Right cardiac atrium (tissue), 5 donors: ENCODE results near the gene SSTR5. TPM values are rescaled to one million over a fixed set of nuclear protein-coding genes. Genes with fewer than 3 reads are reported as not detected.

Source experiments
- ATAC-seq, 2 donors: fragments of 200-7000 bp; cut with Tn5 transposase; one replicate each; pipeline versions ENCODE4 v1.8.0 to v1.9.1; 2020; ENCODE audit warnings: moderate library complexity in 2 of 2, mild to moderate bottlenecking in 1 of 2
- DNase-seq, 3 donors: peaks; one replicate each; pipeline ENCODE4 v3.0.0-alpha.2; 2020
- H3K27ac ChIP-seq: one replicate; pipeline ENCODE4 v1.5.1; 2013; ENCODE audit warnings: mild to moderate bottlenecking, low read length, control low read depth, moderate library complexity
- H3K27me3 ChIP-seq: one replicate; pipeline ENCODE4 v1.6.1; 2013; ENCODE audit not compliant: control insufficient read depth, insufficient read depth
- H3K4me1 ChIP-seq: one replicate; pipeline ENCODE4 v1.6.1; 2013; ENCODE audit warnings: low read length; ENCODE audit not compliant: control insufficient read depth, insufficient read depth
- H3K4me3 ChIP-seq: one replicate; pipeline ENCODE4 v1.5.1; 2013; ENCODE audit warnings: low read length, control low read depth
- H3K9me3 ChIP-seq: one replicate; pipeline ENCODE4 v1.6.1; 2013; ENCODE audit warnings: low read length; ENCODE audit not compliant: control insufficient read depth
- WGBS: extraction: QIAGEN DNeasy Blood & Tissue Kit; methylation state at CpG from one replicate; pipeline ENCODE4 v1.1.7; 2013; 5-methylcytosine and 5-hydroxymethylcytosine counted together
- intact Hi-C, 4 donors: fragments of 100-400 bp; cut with DNase I; formaldehyde crosslinking; loops; one replicate each; pipeline versions ENCODE4 v1.11.0 to v1.14.0; 2022 to 2023
- polyA plus RNA-seq: library from polyadenylated mRNA; stranded (reverse); fragments of 200-250 nt; gene quantifications from one replicate; pipeline ENCODE4 v1.2.3, GENCODE V29; 2013
- total RNA-seq, 4 donors: library from RNA; stranded (reverse); fragmentation: NEBNext Ultra II Directional; extraction: Animal tissue kit (Norgen Biotek cat#: 25700); gene quantifications; one replicate each; pipeline ENCODE4 v1.2.1, GENCODE V29; 2021
- donor health status: healthy with polysubstance abuse.
- donor health status: DM: no; HTN: yes; CAD: no.
- donor health status: DM: no; HTN: no; CAD: no.
- donor health status: DM: no; HTN: yes; CAD: no; lungs with severe emphysema.
- donor health status: DM: yes; HTN: yes; CAD: no.

SSTR5 gene
- total and polyA plus RNA-seq, 5 donors, result 7.7 to 35.3 (median 17.7) TPM

GRCh38 chr16:1040346-1040745, 32.2 kb upstream of the SSTR5 start:
- intact Hi-C loops, result no loop called here
- Histone ChIP-seq H3K4me3 (no peak overlapping the region), H3K27me3 (no peaks in the 10 kb centered on the region), H3K4me1 (no peaks in the 10 kb centered on the region), H3K9me3 (peaks cover 4% of the 10 kb centered on the region), H3K27ac (no peak overlapping the region)
- DNase-seq, result peak in 1 of 3 donors; percentile 30
- no peak for ATAC-seq
- 91% methylated on average over 29 of the region's 29 CpGs for WGBS

- 92% methylated on average over 15 of the region's 15 CpGs for WGBS
- Histone ChIP-seq H3K27me3 (no peaks in the 10 kb centered on the region), H3K9me3 (peaks cover 4% of the 10 kb centered on the region), H3K4me3 (no peak overlapping the region), H3K27ac (no peak overlapping the region), H3K4me1 (no peaks in the 10 kb centered on the region)
- DNase-seq, result peak in 1 of 3 donors; percentile 4
- intact Hi-C loops, result no loop called here
- ATAC-seq, result no peak
Observed at GRCh38 chr16:1042049-1042744, 30.4 kb upstream of the SSTR5 start.

GRCh38 chr16:1042866-1043265, 29.7 kb upstream of the SSTR5 start:
- 46% methylated on average over 19 of the region's 19 CpGs for WGBS
- Histone ChIP-seq H3K4me1 (no peaks in the 10 kb centered on the region), H3K27me3 (no peaks in the 10 kb centered on the region), H3K4me3 (no peak overlapping the region), H3K9me3 (peaks cover 4% of the 10 kb centered on the region), H3K27ac (no peak overlapping the region)
- no peak for ATAC-seq
- peak in 1 of 3 donors; percentile 57 for DNase-seq
- intact Hi-C loops, result no loop called here

GRCh38 chr16:1043881-1044451, 28.6 kb upstream of the SSTR5 start:
- intact Hi-C loops, result no loop called here
- no peaks in the 10 kb centered on the region for H3K27me3 ChIP-seq
- DNase-seq, result peak in 1 of 3 donors; percentile 55
- no peak overlapping the region for H3K27ac ChIP-seq
- WGBS, result 28% methylated on average over 40 of the region's 40 CpGs
- no peaks in the 10 kb centered on the region for H3K4me1 ChIP-seq
- no peak for ATAC-seq
- peaks cover 4% of the 10 kb centered on the region for H3K9me3 ChIP-seq
- H3K4me3 ChIP-seq, result no peak overlapping the region

- no peak overlapping the region for H3K4me3 ChIP-seq
- intact Hi-C loops, result no loop called here
- ATAC-seq, result peak; percentile 6 to 24
- peaks cover 4% of the 10 kb centered on the region for H3K9me3 ChIP-seq
- H3K27ac ChIP-seq, result no peak overlapping the region
- no peaks in the 10 kb centered on the region for H3K27me3 ChIP-seq
- H3K4me1 ChIP-seq, result no peaks in the 10 kb centered on the region
- WGBS, result 53% methylated on average over 43 of the region's 43 CpGs
- DNase-seq, result peak in 1 of 3 donors; percentile 69
Observed at GRCh38 chr16:1044460-1045309, 27.9 kb upstream of the SSTR5 start.

GRCh38 chr16:1045310-1045992, 27.1 kb upstream of the SSTR5 start:
- Histone ChIP-seq H3K4me3 (no peak overlapping the region), H3K4me1 (no peaks in the 10 kb centered on the region), H3K27ac (no peak overlapping the region), H3K27me3 (no peaks in the 10 kb centered on the region), H3K9me3 (peaks cover 4% of the 10 kb centered on the region)
- 46% methylated on average over 38 of the region's 38 CpGs for WGBS
- DNase-seq, result peak in 2 of 3 donors; percentile 51 to 85
- intact Hi-C loops, result no loop called here
- peak; percentile 37 to 38 for ATAC-seq

- 77% methylated on average over 49 of the region's 49 CpGs for WGBS
- H3K9me3 ChIP-seq, result peaks cover 4% of the 10 kb centered on the region
- no peaks in the 10 kb centered on the region for H3K4me1 ChIP-seq
- no peak overlapping the region for H3K4me3 ChIP-seq
- intact Hi-C loops, result no loop called here
- H3K27me3 ChIP-seq, result no peaks in the 10 kb centered on the region
- H3K27ac ChIP-seq, result no peak overlapping the region
- DNase-seq, result peak in 1 of 3 donors; percentile 69
- no peak for ATAC-seq
Observed at GRCh38 chr16:1045993-1046911, 26.3 kb upstream of the SSTR5 start.

GRCh38 chr16:1047123-1047522, 25.4 kb upstream of the SSTR5 start:
- Histone ChIP-seq H3K4me1 (no peaks in the 10 kb centered on the region), H3K4me3 (no peak overlapping the region), H3K9me3 (no peaks in the 10 kb centered on the region), H3K27ac (no peak overlapping the region), H3K27me3 (no peaks in the 10 kb centered on the region)
- intact Hi-C loops, result no loop called here
- 87% methylated on average over 9 of the region's 9 CpGs for WGBS
- DNase-seq (peak in 1 of 3 donors; percentile 50), ATAC-seq (no peak)

GRCh38 chr16:1047801-1048200, 24.7 kb upstream of the SSTR5 start:
- Histone ChIP-seq H3K27ac (no peak overlapping the region), H3K4me1 (no peaks in the 10 kb centered on the region), H3K27me3 (no peaks in the 10 kb centered on the region), H3K4me3 (no peak overlapping the region), H3K9me3 (no peaks in the 10 kb centered on the region)
- 73% methylated on average over 16 of the region's 16 CpGs for WGBS
- ATAC-seq, result no peak
- intact Hi-C loops, result no loop called here
- peak in 1 of 3 donors; percentile 53 for DNase-seq
